ENCODE results near the gene PLCB4. TPM values are rescaled to one million over a fixed set of nuclear protein-coding genes. Genes with fewer than 3 reads are reported as not detected.

PLCB4 gene
- total RNA-seq, 1 donor from 2014 or later = 53.3 TPM

DNA sequence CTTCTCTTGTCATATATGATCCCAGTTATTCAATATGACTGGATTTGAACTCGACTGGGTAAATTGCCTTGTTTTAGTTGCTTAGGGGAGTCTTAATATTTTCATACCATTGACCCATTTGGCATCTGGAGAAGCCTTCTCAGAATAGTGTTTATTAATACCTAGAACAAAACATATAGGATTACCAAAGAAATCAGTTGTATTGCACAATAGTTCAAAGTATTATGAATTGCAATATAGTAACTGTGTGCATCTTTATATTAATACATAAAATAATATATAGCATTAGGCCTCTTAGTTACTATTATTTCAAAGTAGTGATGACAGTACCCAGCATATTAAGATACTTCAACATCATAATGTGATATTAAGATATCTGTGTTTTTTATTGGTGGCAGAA, 177.8 kb downstream of the PLCB4 start:
- no peaks in the 10 kb centered on the region for H3K9me3 Mint-ChIP-seq
- peaks cover 6% of the 10 kb centered on the region for H3K4me1 Mint-ChIP-seq
- TF ChIP-seq CTCF (conservative IDR thresholded peaks at IDR 0.05) = no peak
- peaks cover 2% of the 10 kb centered on the region for H3K36me3 Mint-ChIP-seq (ENCODE audit: low read depth)
- no peak for DNase-seq (ENCODE audit: low read depth, low spot score)
- H3K4me3 Mint-ChIP-seq = no peak overlapping the region
- no peaks in the 10 kb centered on the region for H3K27me3 Mint-ChIP-seq (ENCODE audit: low read depth)
- no peak overlapping the region for H3K27ac Mint-ChIP-seq (ENCODE audit: unreplicated experiment)

DNA sequence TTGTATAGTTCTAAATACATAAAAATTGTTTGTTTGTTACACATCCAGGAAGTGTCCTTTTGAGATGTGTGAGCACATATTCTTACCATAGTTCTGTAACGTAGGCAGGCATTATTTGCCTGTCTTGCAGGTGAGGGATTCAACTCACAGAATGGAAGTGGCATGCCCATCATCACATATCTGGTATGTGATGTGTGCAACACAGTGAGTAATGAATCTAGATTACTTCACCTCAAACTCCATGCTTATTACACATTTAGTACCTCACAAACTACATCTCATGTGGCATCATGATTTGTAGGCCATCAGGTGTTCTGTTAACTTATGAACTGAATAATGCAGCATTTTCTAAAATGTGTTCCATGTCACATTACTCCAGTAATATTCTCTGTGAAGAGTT, 181.6 kb downstream of the PLCB4 start:
- H3K27me3 Mint-ChIP-seq (ENCODE audit: low read depth) = no peaks in the 10 kb centered on the region

DNA sequence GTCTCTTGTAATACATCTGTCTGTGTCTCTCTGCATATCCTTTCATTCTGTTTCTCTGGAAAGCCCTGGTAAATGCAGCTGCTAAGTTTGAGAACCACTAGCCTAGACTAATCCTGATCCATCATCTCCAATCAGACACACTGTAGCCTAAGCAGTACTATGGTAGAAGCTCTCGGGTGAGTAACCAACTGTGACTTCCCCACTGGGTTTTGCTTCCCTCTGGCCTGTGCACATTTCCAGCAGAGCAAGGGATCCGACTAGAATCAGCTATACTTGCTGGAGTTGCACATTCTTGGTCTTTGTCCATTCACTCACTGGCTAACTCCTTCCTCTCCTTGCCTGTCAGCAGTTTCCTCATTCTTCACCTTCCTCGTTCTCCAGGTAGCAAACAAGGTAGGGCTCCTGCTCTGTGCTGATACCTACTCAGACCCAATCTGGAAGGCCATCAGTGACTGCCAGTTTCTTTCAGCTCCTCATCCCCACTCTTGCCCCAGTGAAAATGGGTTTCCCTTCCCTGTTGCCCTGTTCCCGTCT, 184.2 kb downstream of the PLCB4 start:
- peaks cover 11% of the 10 kb centered on the region for H3K4me1 Mint-ChIP-seq
- no peak overlapping the region for H3K27ac Mint-ChIP-seq (ENCODE audit: unreplicated experiment)
- no peak for DNase-seq (ENCODE audit: low read depth, low spot score)
- peaks cover 3% of the 10 kb centered on the region for H3K9me3 Mint-ChIP-seq
- no peak overlapping the region for H3K4me3 Mint-ChIP-seq
- no peak for TF ChIP-seq CTCF (conservative IDR thresholded peaks at IDR 0.05)
- H3K27me3 Mint-ChIP-seq (ENCODE audit: low read depth) = no peaks in the 10 kb centered on the region
- H3K36me3 Mint-ChIP-seq (ENCODE audit: low read depth) = peaks cover 3% of the 10 kb centered on the region

More for the DNA sequence above, 181.6 kb downstream of the PLCB4 start:
- H3K36me3 Mint-ChIP-seq (ENCODE audit: low read depth) = no peaks in the 10 kb centered on the region
- peaks cover 3% of the 10 kb centered on the region for H3K9me3 Mint-ChIP-seq
- peaks cover 8% of the 10 kb centered on the region for H3K4me1 Mint-ChIP-seq
- no peak overlapping the region for H3K27ac Mint-ChIP-seq (ENCODE audit: unreplicated experiment)
- TF ChIP-seq CTCF (conservative IDR thresholded peaks at IDR 0.05) = no peak
- no peak overlapping the region for H3K4me3 Mint-ChIP-seq
- DNase-seq (ENCODE audit: low read depth, low spot score) = no peak

GRCh38 chr20:9255171-9255570, 186.3 kb downstream of the PLCB4 start:
- H3K4me1 Mint-ChIP-seq = peaks cover 15% of the 10 kb centered on the region
- DNase-seq (ENCODE audit: low read depth, low spot score) = no peak
- TF ChIP-seq CTCF (conservative IDR thresholded peaks at IDR 0.05) = no peak
- H3K36me3 Mint-ChIP-seq (ENCODE audit: low read depth) = peaks cover 3% of the 10 kb centered on the region
- no peak overlapping the region for H3K4me3 Mint-ChIP-seq
- no peak overlapping the region for H3K27ac Mint-ChIP-seq (ENCODE audit: unreplicated experiment)
- no peaks in the 10 kb centered on the region for H3K27me3 Mint-ChIP-seq (ENCODE audit: low read depth)
- peaks cover 3% of the 10 kb centered on the region for H3K9me3 Mint-ChIP-seq

GRCh38 chr20:9256393-9256792, 187.5 kb downstream of the PLCB4 start:
- H3K4me3 Mint-ChIP-seq = no peak overlapping the region
- H3K27ac Mint-ChIP-seq (ENCODE audit: unreplicated experiment) = no peak overlapping the region
- no peaks in the 10 kb centered on the region for H3K27me3 Mint-ChIP-seq (ENCODE audit: low read depth)
- no peak for TF ChIP-seq CTCF (conservative IDR thresholded peaks at IDR 0.05)
- DNase-seq (ENCODE audit: low read depth, low spot score) = no peak
- peaks cover 20% of the 10 kb centered on the region for H3K4me1 Mint-ChIP-seq
- peaks cover 3% of the 10 kb centered on the region for H3K9me3 Mint-ChIP-seq
- H3K36me3 Mint-ChIP-seq (ENCODE audit: low read depth) = peaks cover 3% of the 10 kb centered on the region

Data from neural crest cell (in vitro differentiated cells).